Loucy (cell line): ENCODE measurements around the gene DLX6.

ENCODE experiments used
- H2AFZ ChIP-seq: fragments of 200-600 bp; sonication (generic); 2 replicates; pipeline ENCODE4 v1.6.0; 2016; ENCODE audit warnings: antibody characterized with exemption, mild to moderate bottlenecking, low read length, moderate library complexity
- H3F3A ChIP-seq: fragments of 200-600 bp; 2 replicates; pipeline ENCODE4 v1.6.0; 2016; ENCODE audit warnings: antibody characterized with exemption, low read depth, mild to moderate bottlenecking
- H3K27me3 ChIP-seq: fragments of 200-600 bp; sonication (generic); 2 replicates; pipeline ENCODE4 v1.6.1; 2014; ENCODE audit warnings: low read length, mild to moderate bottlenecking; ENCODE audit not compliant: insufficient read depth, poor library complexity, severe bottlenecking
- H3K36me3 ChIP-seq: fragments of 200-600 bp; sonication (generic); 2 replicates; pipeline ENCODE4 v1.6.1; 2016; ENCODE audit warnings: low read length; ENCODE audit not compliant: insufficient read depth
- H3K4me1 ChIP-seq: fragments of 200-600 bp; sonication (generic); 2 replicates; pipeline ENCODE4 v1.5.1; 2014; ENCODE audit warnings: low read length, mild to moderate bottlenecking; ENCODE audit not compliant: insufficient read depth, poor library complexity, severe bottlenecking
- H3K4me2 ChIP-seq: fragments of 200-600 bp; sonication (generic); 2 replicates; pipeline ENCODE4 v1.6.0; 2014; ENCODE audit warnings: antibody characterized with exemption, low read length, low read depth, mild to moderate bottlenecking; ENCODE audit not compliant: poor library complexity, severe bottlenecking
- H3K4me3 ChIP-seq: fragments of 200-600 bp; sonication (generic); 2 replicates; pipeline ENCODE4 v1.5.1; 2014; ENCODE audit warnings: low read length, mild to moderate bottlenecking, mixed read lengths; ENCODE audit not compliant: poor library complexity, severe bottlenecking
- H3K79me2 ChIP-seq: fragments of 200-600 bp; sonication (generic); 2 replicates; pipeline ENCODE4 v1.6.1; 2014; ENCODE audit warnings: low read length; ENCODE audit not compliant: insufficient read depth
- H3K9ac ChIP-seq: fragments of 200-600 bp; sonication (generic); 2 replicates; pipeline ENCODE4 v1.6.0; 2014; ENCODE audit warnings: mild to moderate bottlenecking, low read depth, low read length, moderate library complexity; ENCODE audit not compliant: poor library complexity, severe bottlenecking
- H3K9me2 ChIP-seq: fragments of 200-600 bp; sonication (generic); replicated peaks from 2 replicates; pipeline ENCODE4 v1.6.1; 2016; ENCODE audit warnings: low read depth, low read length, mixed read lengths
- H3K9me3 ChIP-seq: fragments of 200-600 bp; sonication (generic); 2 replicates; pipeline ENCODE4 v1.6.1; 2014; ENCODE audit warnings: mild to moderate bottlenecking, antibody characterized with exemption, low read length, low read depth; ENCODE audit not compliant: insufficient read depth
- H4K20me1 ChIP-seq: fragments of 200-600 bp; sonication (generic); 2 replicates; pipeline ENCODE4 v1.6.0; 2014; ENCODE audit warnings: antibody characterized with exemption, low read length, mild to moderate bottlenecking; ENCODE audit not compliant: insufficient read depth, poor library complexity, severe bottlenecking
- CTCF ChIP-seq: fragments of 200-600 bp; sonication (generic); conservative IDR thresholded peaks from 2 replicates; pipeline ENCODE4 v1.5.1; 2014; ENCODE audit warnings: mild to moderate bottlenecking, antibody characterized with exemption, low read length
- EZH2phosphoT487 ChIP-seq: fragments of 200-600 bp; IDR thresholded peaks from 2 replicates; pipeline ENCODE4 v1.6.1; 2018; ENCODE audit warnings: antibody characterized with exemption, mild to moderate bottlenecking, moderate library complexity, borderline replicate concordance

The DLX6 gene

GRCh38 chr7:97006816-97007582 lies 1.6 kb downstream of the DLX6 start:
- TF ChIP-seq CTCF, result no peak
- TF ChIP-seq EZH2phosphoT487, result no peak
- H3K9ac ChIP-seq, result no peak overlapping the region

GRCh38 chr7:97007583-97007861 lies 2.2 kb downstream of the DLX6 start:
- Histone ChIP-seq H3K79me2 (no peaks in the 10 kb centered on the region), H3K9me3 (no peaks in the 10 kb centered on the region), H3K27me3 (no peaks in the 10 kb centered on the region), H2AFZ (no peak overlapping the region), H3K9ac (no peak overlapping the region), H4K20me1 (no peaks in the 10 kb centered on the region), H3F3A (no peaks in the 10 kb centered on the region), H3K9me2 (no peaks in the 10 kb centered on the region), H3K4me2 (no peak overlapping the region), H3K4me3 (no peak overlapping the region), H3K4me1 (no peaks in the 10 kb centered on the region), H3K36me3 (no peaks in the 10 kb centered on the region)
- TF ChIP-seq EZH2phosphoT487 (no peak), CTCF (no peak)

More at GRCh38 chr7:97006816-97007582, 1.6 kb downstream of the DLX6 start:
- Histone ChIP-seq H4K20me1 (no peaks in the 10 kb centered on the region), H3K9me3 (no peaks in the 10 kb centered on the region), H2AFZ (no peak overlapping the region), H3K79me2 (no peaks in the 10 kb centered on the region), H3K4me1 (no peaks in the 10 kb centered on the region), H3K36me3 (no peaks in the 10 kb centered on the region), H3K9me2 (no peaks in the 10 kb centered on the region), H3K4me3 (no peak overlapping the region), H3F3A (no peaks in the 10 kb centered on the region), H3K27me3 (no peaks in the 10 kb centered on the region), H3K4me2 (no peak overlapping the region)

GRCh38 chr7:97008275-97008917 lies 3.0 kb downstream of the DLX6 start:
- no peaks in the 10 kb centered on the region for H4K20me1 ChIP-seq
- H3K9me2 ChIP-seq, result no peaks in the 10 kb centered on the region
- no peaks in the 10 kb centered on the region for H3F3A ChIP-seq
- no peak overlapping the region for H3K4me2 ChIP-seq
- H3K36me3 ChIP-seq, result no peaks in the 10 kb centered on the region
- TF ChIP-seq EZH2phosphoT487, result no peak
- no peak for TF ChIP-seq CTCF
- H3K79me2 ChIP-seq, result no peaks in the 10 kb centered on the region
- no peaks in the 10 kb centered on the region for H3K9me3 ChIP-seq
- H2AFZ ChIP-seq, result no peak overlapping the region
- no peak overlapping the region for H3K4me3 ChIP-seq
- no peaks in the 10 kb centered on the region for H3K4me1 ChIP-seq
- no peaks in the 10 kb centered on the region for H3K27me3 ChIP-seq
- no peak overlapping the region for H3K9ac ChIP-seq
